GM11168 (cell line): ENCODE data around the gene CACHD1.

Experiments
- in situ Hi-C: fragments of 300-500 bp; cut with MboI; formaldehyde crosslinking; loops from one replicate; pipeline ENCODE4 v1.12.0; 2022; ENCODE audit warnings: low sequenced_read_pairs; ENCODE audit not compliant: unreplicated experiment

CACHD1 gene

DNA sequence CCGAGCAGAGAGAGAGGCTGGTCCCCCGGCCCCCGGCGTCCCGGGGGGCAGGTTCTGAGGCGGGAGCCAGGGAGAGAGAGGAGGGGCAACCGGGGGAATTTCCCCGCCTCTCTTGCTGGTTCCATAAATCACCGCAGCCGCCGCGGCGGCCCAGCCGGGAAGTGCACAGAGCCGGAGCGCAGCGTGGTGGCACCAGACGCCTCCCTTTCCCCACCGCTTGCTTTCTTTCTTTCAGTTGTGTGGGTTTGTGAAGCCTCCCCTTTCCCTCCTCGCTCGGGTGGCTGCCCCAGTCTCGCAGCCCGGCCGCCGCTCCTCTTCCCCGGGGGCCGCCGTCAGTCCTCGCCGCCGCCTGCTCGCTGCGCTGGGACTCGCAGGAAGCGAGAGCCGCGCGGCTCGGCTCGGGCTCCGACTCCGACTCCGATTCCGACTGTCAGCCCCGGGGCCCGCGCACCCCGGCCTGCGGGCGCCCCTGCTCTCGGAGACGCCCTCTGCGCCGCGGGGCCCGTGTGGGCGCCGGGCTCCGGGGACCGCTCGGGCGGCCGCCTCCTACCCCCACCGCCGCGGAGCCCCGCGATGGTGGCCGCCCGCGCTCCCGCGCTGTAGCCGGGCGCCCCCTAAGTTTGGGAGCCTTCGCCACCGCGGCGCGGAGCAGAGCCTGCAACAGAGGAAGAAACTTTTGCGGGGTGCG is at the start of gene CACHD1:
TSS of gene CACHD1 (plus strand) at position 153 of the 688 bp plus-strand sequence. CDS start 616 bp downstream, outside the sequence.
- in situ Hi-C loops = no loop called here

DNA sequence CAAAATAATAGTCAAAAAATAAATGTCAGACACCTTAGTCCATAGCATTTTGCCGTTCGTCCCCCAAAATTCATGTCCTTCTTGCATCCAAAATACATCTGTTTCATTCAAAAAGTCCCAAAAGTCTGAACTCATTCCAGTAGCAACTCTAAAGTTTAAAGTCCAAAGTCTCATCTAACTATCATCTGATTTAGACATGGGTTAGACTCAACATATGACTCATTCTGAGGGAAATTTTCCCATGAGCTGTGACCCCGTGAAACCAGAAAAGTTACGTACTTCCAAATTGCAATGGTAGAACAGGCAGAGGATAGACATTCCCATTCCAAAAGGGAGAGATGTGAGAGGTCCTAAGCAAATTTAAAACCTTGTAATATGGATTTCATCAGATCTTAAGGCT is 48.6 kb upstream of the CACHD1 start:
- in situ Hi-C loops = no loop called here

DNA sequence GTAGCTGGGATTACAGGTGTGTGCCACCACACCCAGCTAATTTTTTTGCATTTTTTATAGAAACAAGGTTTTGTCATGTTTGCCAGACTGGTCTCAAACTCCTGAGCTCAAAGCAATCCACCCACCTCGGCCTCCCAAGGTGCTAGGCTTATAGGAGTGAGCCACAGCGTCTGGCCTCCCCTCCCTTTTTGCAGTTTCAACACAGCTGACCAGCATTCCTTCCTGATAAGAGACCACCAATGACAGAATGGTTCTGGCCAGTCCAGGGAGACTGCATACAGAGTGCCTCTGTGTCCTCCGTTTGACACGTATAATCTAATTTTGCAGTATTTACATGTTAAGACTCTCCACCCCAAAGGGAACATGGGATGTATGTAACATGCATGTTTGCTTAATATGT is 46.4 kb upstream of the CACHD1 start:
- in situ Hi-C loops = no loop called here

DNA sequence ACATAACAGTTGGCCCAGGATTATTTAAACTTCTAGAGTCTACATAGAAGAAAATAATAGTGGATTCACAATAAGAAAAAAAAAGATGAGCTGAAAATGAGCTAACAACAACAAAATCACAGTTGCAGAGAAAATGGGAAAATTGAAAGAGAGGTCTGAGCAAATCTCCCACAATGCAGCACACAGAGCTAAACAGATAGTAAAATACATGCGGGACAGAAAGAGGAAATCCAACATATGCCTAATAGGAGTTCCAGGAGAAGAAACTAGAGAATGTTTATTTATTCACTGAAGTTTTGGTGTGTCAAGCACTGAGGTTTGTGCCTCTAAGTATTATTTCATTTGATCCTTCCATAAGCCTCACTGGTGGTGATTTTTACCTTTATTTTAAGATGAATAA is 45.5 kb upstream of the CACHD1 start:
- in situ Hi-C loops = no loop called here

DNA sequence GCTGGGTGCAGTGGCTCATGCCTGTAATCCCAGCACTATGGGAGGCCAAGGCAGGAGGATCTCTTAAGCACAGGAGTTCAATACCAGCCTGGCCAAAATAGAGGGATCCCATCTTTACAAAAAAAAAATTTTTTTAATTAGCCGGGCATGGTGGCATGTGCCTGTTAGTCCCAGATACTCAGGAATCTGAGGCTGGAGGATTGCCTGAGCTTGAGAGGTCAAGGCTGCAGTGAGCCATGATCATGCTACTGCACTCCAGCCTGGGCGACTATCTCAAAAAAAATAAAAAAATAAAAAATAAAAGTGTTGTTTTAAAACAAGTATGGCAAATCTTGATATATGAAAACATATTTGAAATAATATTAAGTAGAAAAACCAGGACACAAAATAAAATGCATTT is 44.4 kb upstream of the CACHD1 start:
- in situ Hi-C loops = no loop called here

DNA sequence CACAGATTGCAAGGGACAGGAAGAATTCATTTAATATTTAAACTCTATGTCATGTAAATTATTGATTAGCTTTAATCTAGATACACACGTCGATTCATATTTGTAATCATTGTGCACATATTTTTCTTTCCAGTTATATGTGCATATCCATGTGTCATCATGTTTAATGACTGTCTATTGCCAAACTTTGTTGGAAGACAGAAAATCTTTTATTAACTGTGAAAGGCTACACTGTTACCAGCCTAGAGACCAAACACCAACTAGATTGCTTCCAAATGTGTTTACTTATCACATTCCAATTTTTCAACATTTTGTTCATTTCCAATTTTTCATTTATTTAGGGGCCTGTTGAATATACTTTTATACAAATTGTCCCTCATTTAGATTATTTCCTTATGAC is 43.2 kb upstream of the CACHD1 start:
- in situ Hi-C loops = no loop called here

DNA sequence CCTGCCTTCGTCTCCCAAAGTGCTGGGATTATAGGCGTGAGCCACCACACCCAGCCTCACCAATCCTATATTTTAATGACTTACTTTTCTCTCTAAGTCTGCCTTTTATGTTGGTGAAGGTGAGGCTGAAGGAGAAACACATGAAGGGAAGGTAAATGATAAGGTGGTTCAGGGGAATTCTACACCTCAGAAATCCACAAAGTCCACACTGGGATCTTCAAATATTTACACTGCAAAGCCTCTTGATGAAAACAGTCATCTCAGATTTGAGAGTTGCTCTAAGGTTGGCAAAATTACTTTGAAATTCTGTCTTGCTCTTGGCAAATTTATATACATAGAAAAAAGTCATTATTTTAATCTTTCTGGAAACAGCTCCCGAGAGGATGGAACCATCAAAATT is 42.0 kb upstream of the CACHD1 start:
- in situ Hi-C loops = no loop called here

DNA sequence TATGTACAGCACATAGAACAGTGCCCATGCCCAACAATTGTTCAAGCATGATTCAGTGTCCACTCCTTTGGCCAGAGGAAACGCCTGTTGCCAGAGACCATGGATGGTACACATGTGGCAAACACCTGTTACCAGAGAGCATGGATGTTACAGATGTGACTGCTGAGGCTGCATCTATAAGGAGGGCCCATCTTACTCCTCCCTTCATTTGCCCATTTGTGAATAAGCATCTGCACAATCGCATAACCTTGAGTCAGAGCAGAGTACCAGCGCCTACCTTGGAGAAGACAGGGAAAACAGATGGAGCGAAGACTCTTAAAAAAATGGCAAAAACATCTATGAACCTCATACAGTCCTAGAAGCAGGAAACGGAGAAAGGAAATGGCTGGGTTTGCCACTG is 36.6 kb upstream of the CACHD1 start:
- in situ Hi-C loops = no loop called here

DNA sequence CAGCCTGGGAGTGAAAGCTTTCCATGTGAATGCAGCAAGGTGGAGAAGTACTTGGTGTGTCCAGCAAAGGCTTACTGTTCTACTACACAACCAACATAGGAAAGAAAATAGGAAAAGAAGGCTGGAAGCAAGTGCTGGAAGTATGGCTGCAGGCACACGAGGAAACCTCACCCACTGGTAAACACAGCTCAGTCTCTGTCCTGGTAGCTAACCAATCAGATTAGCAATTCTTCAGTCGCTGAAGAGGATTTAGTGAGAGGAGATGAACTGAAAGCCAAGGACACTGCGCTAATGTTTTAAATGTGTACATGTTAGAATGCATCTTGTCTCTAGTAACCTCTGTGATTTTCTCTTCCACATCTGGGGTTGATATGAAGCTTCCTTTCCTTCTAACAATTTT is 36.2 kb upstream of the CACHD1 start:
- in situ Hi-C loops = no loop called here

DNA sequence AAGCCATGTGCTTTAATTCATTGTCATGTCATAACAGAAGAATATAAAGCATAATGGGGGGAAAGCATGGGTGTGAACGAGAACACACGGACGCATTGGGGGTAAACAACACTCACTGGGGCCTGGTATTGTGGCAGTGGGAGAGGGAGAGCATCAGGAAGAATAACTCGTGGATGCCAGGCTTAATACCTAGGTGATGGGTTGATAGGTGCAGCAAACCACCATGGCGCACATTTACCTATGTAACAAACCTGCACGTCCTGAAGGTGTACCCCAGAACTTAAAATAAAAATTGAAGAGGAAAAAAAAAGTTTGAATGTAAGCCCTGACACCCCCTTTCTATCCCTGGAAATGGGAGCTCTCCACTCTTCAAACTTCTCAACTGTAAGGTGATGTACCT is 34.9 kb upstream of the CACHD1 start:
- in situ Hi-C loops = no loop called here

DNA sequence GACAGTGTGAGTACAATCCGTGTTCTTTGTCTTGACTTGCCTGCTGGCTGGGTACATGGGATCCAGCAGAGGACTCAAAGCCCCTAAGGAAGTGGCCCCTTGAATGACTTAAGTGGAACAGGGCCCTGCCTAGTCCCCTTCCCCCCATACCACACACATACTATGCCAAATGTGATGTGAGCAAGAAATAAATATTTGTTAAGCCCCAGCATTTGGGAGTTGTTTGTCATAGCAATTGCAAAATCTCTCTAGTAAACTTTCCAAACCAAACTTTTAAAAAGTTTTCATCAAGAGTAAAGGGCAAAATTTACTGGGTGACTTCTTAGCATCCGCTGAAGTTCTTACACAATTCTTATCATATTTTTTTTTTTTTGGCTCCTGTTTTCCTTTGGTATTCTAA is 32.5 kb upstream of the CACHD1 start:
- in situ Hi-C loops = no loop called here

DNA sequence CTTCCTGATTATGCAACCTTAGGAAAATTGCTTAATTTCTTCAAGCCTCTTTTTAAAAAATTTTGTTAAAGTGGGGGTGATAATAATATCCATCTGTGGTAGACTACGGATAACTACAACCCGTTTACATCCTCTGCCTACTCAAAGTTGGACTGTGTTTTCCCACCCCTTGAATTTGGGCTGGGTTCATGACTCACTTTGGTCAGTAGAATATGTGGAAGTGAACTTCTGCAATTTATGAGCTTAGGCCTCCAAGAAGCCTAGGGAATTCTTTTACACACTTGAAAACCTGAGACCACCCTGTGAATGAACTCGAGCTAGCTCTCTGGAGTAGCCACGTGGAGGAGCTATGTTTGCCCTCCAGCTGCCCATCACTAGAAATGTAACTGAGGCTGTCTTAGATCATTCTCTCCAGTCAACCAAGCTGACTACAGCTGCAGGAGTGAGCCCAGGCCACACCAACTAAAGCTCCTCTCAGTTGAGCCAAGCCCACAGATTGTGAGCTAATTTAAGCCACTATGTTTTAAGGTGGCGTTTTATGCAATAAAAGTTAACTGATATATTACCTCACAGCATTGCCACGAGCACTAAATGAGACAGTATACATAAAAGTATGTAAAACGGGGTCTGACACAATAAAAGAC is 29.6 kb upstream of the CACHD1 start:
- in situ Hi-C loops = no loop called here

DNA sequence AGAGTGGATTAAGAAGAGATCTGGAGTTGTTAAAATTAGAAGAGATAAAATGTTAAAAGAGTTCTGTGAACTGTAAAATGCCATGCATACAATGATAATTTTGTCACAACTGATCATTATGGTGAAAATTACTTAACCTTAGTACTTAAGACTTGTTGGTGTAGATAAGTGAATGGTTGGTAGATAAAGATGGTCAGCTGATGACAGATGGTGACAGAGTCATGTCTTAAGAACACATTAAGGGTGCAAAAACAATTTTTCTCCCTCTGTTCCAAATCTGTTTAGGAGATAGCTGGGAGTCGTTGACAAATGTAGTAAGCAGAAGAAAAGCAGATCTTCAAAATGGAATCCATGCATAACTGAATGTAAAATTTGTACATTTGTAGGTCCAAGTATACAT is 18.5 kb upstream of the CACHD1 start:
- in situ Hi-C loops = no loop called here

DNA sequence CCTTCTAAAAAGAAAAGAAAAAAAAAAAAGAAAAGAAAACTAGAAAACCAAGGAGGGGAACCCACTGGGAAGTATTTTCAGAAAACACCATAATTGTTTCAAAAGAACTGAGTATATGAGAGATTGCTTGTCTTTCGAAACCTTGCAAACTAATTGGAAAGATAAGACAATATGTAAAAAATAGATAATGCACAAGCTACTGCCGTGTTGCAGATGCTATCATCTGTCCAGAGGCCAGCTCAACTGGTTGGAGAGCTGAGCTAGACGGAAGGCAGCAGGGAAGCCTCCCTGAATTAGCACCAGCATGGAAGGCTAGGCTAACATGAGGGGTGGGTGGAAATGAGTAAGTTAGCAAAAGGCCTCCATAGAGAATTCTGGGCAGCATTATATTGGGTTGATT is 16.2 kb upstream of the CACHD1 start:
- in situ Hi-C loops = no loop called here

DNA sequence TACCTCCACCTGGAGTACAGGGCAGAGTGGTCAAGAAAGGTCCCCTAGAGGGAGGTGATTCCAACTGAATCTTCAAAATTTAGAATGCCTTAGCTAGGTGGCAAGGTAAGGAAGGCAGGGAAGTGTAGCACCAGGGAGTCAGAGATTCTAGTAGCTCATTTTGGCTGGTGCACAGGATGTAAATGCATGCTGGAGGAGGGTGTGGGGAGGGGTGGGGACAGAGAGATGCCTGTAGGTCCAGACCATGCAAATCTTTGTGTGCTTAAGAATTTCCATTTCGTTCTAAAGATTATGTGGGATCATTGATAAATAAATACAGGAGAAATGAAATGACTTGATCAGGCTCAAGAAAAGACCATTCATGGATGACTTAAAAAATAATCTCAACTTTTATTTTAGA is 11.0 kb upstream of the CACHD1 start:
- in situ Hi-C loops = no loop called here

DNA sequence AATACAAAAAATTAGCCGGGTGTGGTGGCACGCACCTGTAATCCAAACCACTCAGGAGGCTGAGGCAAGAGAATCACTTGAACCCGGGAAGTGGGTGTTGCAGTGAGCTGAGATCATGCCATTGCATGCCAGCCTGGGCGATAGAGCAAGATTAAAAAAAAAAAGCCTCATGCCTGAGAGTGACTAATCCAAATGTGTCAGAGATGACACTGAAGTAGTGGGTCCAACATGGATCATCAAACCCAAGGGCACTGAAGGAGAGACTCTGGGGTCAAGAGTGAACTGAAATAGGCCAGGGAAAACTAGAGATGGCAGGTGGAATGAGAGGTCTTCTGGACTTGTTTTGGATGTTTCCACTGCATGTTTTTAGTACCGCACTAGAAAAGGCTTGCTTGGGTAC is 10.2 kb upstream of the CACHD1 start:
- in situ Hi-C loops = no loop called here

DNA sequence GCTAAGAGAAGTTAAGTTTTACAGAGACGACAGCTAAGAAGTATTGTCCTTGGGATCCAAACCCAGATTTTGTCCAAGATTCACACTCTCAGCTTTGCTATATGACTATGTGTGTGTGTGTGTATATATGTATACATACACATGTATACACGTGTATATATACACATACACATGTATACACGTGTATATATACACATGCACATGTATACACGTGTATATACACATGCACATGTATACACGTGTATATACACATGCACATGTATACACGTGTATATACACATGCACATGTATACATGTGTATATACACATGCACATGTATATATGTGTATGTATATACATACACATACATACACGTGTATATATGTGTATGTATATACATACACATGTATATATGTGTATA is 3.9 kb upstream of the CACHD1 start:
- in situ Hi-C loops = no loop called here

DNA sequence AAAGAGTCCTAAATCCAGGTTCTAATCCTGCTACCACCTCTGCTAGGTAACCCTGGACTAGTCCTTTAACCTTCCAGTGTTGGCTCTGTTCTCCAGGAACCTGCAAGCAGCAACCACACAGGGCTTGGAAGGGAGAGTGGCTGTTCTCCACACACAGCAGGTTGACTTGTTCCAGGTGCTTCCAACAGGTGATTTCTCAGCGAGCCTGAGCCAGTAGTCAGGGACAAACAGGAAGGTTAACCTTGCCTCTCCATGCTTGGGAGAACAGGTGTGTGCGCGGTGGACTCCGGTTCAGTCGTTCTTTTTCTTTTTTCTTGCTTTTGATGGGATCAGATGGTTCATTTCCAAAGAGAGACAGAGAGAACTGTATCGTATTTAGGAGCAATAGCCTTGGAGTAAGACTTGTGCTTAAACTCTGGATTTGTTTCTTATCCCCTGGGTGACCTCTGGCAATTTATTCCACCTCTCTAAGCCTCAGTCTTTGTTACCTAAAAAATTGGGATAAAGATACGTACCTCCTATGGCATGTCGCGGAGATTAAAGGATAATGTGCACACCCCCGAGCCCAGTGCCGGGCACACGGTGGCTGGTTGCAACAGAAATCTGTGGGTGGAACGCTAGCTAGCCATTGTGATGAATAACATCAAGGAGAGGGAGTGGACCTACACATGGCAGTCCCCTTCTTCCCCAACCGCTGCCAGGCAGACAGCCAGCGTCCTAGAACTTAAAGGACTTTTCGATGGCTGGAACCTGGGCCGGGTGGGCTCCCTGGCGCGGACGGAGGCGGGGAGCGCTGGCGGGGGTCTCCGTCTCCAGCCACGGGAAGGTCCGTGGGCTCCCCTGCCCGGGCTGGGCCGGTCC is 583 bp upstream of the CACHD1 start:
- in situ Hi-C loops = no loop called here

DNA sequence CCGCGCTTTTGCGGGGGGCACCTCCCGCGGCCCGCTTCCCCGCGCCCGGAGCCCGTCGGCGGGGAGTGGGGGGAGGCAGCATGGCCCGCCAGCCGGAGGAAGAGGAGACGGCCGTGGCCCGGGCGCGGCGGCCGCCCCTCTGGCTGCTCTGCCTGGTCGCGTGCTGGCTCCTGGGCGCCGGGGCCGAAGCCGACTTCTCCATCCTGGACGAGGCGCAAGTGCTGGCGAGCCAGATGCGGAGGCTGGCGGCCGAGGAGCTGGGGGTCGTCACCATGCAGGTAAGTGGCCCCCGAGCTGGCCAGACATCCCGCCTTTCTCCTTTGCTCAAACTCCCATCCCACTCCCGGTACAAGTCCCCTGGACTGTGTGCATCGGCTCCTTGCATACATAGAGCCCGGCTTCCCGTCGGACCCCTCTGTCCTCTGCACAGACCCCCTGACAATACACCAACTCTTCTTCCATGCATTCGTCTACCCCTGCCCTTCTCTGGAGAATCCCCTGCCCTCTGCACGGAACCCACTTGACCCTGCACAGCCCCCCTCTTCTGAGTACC is 812 bp downstream of the CACHD1 start:
- in situ Hi-C loops = no loop called here

DNA sequence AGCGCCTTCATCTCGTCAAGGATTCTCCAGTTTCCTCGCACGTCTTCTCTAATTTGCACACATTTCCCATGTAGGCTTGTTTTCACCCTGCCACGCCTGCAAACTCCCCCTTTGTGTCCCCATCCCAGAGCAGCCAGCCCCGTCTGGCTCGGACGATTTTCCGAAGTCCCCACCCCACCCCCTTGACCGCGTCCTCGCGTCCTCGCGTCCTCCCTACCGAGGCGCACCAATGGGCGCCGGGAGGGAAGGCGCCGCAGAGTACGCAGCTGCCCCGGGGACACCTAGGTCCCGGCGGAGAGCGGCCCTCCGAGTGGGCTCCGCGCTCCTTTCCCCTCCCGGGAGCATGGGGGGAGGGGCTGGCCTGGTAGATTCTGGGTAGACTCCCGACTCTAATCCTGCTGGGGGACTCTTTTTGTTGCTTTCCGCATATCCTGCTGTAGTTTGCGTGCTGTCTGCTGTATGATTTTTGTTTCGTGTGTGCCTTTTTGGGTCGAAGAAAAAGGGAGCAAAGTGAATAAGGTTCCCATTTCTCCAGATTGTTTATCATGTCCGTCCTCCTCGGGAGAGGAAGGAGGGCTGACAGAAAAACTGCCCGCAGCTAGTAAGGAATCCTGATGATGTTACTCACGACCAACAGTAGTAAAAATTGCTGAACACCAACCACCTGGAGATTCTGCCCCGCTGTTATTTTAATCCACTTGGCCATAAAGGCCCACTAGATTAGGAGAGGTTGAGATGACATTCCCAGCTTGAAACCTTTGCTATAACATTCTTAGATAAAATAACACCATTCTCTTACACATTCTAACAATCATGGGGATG is 1.5 kb downstream of the CACHD1 start:
- in situ Hi-C loops = no loop called here
